Stomach smooth muscle (tissue), 2 donors: Measurements from ENCODE around the gene SCRN1.
A peak's percentile ranks its signal among the peaks of the same experiment; 100 is the strongest.

ENCODE experiments used
- H3K27ac ChIP-seq: one replicate; pipeline ENCODE4 v1.7.0; 2013; ENCODE audit warnings: mild to moderate bottlenecking, low read length, inconsistent platforms
- H3K27me3 ChIP-seq, 2 donors: one replicate each; pipeline ENCODE4 v1.7.0; 2013; ENCODE audit warnings: low read length in 2 of 2; ENCODE audit not compliant: insufficient read depth in 2 of 2, control insufficient read depth in 1 of 2
- H3K36me3 ChIP-seq, 2 donors: one replicate each; pipeline ENCODE4 v1.7.0; 2013; ENCODE audit warnings: low read length in 2 of 2; ENCODE audit not compliant: control insufficient read depth in 2 of 2, insufficient read depth in 2 of 2
- H3K4me1 ChIP-seq: one replicate; pipeline ENCODE4 v1.7.0; 2013; ENCODE audit warnings: low read length; ENCODE audit not compliant: control insufficient read depth, insufficient read depth
- H3K4me3 ChIP-seq, 2 donors: one replicate each; pipeline ENCODE4 v1.7.0; 2013; ENCODE audit warnings: low read length in 2 of 2
- H3K9ac ChIP-seq, 2 donors: one replicate each; pipeline ENCODE4 v1.7.0; 2013; ENCODE audit warnings: low read length in 2 of 2, mild to moderate bottlenecking in 1 of 2
- H3K9me3 ChIP-seq, 2 donors: one replicate each; pipeline ENCODE4 v1.7.0; 2013; ENCODE audit warnings: low read length in 2 of 2; ENCODE audit not compliant: control insufficient read depth in 2 of 2
- donor health status: healthy.
- donor health status: Pancreatic carcinoma.

SCRN1 gene

DNA sequence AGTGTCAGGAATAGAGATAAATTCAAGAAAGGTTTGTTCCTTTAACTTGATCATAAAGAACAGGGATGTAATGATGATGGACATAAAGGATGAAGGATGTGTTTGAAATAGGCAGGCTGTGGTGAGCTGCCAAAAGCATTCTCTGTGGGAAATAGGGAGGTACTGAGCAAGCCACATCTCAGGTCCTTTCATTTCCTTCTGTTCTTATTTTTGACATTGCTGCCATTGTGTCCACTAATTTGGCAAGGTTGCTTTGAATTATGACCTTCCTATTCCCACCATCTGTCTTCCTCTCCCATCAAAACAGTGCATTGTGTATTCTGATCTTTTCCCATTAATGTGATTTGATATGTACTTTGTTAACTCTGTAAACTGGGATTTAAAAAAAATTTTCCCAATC, 9.4 kb downstream of the SCRN1 start:
- peaks cover 8% of the 10 kb centered on the region for H3K4me1 ChIP-seq
- H3K9ac ChIP-seq: no peak overlapping the region
- H3K27ac ChIP-seq: no peak overlapping the region
- H3K36me3 ChIP-seq: no peaks in the 10 kb centered on the region
- H3K9me3 ChIP-seq: no peaks in the 10 kb centered on the region
- H3K4me3 ChIP-seq: no peak overlapping the region
- H3K27me3 ChIP-seq: no peaks in the 10 kb centered on the region

- no peaks in the 10 kb centered on the region for H3K9me3 ChIP-seq
- H3K27ac ChIP-seq: no peak overlapping the region
- H3K36me3 ChIP-seq: no peaks in the 10 kb centered on the region
- no peak overlapping the region for H3K4me3 ChIP-seq
- H3K4me1 ChIP-seq: peaks cover 8% of the 10 kb centered on the region
- no peak overlapping the region for H3K9ac ChIP-seq
- H3K27me3 ChIP-seq: no peaks in the 10 kb centered on the region
These were observed 11.5 kb downstream of the SCRN1 start for GRCh38 chr7:29977886-29978651.

DNA sequence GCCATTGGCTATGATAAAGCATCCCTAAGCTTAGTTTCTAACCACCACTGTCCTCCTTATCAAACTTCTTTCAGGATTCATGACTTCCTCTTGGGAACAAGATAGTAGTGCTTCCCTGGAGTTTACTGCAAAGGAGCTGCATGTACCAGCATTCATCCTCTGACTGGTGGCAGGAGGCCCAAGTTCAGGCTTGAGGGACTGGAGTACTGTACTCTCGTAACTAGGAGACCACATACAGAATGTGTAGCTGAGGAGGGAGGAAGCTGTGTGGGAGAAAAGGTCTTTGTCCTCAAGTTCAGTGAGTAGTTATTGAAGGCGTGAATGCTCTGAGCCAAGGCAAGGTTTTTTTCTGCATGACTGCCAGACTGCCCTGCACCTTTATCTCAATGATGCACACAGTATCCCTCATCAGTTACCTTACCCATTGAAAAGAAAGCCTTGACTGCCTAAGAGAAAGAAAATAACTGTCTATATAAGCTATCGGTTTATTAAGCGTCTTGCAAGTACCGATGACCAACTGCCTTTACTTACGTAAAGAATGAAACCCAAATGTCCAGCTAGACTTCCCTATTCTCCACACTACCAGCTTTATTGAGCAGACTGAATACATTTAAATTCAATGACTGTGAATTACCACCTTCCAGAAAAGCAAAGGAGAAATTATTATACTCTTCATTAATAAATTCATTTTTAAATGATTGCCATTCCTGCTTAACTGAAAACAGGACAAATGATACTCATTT, 12.8 kb downstream of the SCRN1 start:
- H3K27ac ChIP-seq: peak overlapping the region; percentile 46
- H3K9ac ChIP-seq: peak overlapping the region in 1 of 2 donors; percentile 13
- H3K36me3 ChIP-seq: no peaks in the 10 kb centered on the region
- no peaks in the 10 kb centered on the region for H3K9me3 ChIP-seq
- no peaks in the 10 kb centered on the region for H3K27me3 ChIP-seq
- peaks cover 8% of the 10 kb centered on the region for H3K4me1 ChIP-seq
- H3K4me3 ChIP-seq: peak overlapping the region; percentile 28 to 36

- Histone ChIP-seq H3K9ac (peak overlapping the region in 1 of 2 donors; percentile 13), H3K27me3 (no peaks in the 10 kb centered on the region), H3K36me3 (no peaks in the 10 kb centered on the region), H3K9me3 (no peaks in the 10 kb centered on the region), H3K4me1 (peaks cover 8% of the 10 kb centered on the region), H3K4me3 (peak overlapping the region in 1 of 2 donors; percentile 36), H3K27ac (peak overlapping the region; percentile 46)
These were observed 13.3 kb downstream of the SCRN1 start for GRCh38 chr7:29976266-29976665.

GRCh38 chr7:29975561-29975960, 14.0 kb downstream of the SCRN1 start:
- Histone ChIP-seq H3K9me3 (no peaks in the 10 kb centered on the region), H3K4me1 (peaks cover 8% of the 10 kb centered on the region), H3K27ac (no peak overlapping the region), H3K27me3 (no peaks in the 10 kb centered on the region), H3K36me3 (no peaks in the 10 kb centered on the region), H3K9ac (no peak overlapping the region), H3K4me3 (no peak overlapping the region)

DNA sequence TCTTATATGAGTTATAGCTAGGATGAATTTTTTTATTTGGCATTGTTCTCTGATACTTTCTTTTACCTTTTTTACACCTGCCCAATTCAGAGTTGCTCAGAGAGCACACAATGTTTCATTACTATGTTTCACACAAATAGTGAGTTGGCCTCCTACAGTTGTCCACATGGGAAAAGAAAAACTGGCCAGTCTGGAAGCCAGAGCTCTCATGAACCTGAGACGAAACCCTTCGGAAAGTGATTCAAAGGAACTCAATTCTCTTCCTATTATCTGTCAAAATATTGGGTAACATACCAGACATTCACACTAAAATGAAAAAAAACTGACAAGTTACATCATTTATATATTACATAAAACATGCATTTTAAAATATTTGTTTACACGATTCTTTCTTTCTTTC, 15.3 kb downstream of the SCRN1 start:
- Histone ChIP-seq H3K9me3 (no peaks in the 10 kb centered on the region), H3K27me3 (no peaks in the 10 kb centered on the region), H3K36me3 (no peaks in the 10 kb centered on the region), H3K4me3 (no peak overlapping the region), H3K4me1 (peaks cover 8% of the 10 kb centered on the region), H3K9ac (no peak overlapping the region), H3K27ac (no peak overlapping the region)

DNA sequence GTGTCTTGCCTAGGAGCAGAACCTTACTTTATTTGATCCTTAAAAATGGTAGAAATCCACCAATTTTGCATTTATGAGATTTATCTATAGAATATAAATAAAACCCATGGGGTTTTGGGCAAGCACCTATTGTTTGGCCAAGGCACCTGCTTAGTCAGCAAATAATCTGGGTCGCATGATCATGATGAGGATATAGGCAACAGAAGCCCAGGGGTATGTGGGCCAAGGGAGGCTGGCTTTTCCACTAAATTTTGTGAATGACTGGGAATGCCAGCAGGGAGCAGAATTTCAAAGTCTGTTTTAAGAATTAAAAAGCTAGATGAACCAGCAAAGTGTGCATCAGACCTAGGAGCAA, 17.3 kb downstream of the SCRN1 start:
- H3K27ac ChIP-seq: no peak overlapping the region
- peaks cover 11% of the 10 kb centered on the region for H3K4me1 ChIP-seq
- no peaks in the 10 kb centered on the region for H3K9me3 ChIP-seq
- no peak overlapping the region for H3K4me3 ChIP-seq
- peaks cover 0 to 2% of the 10 kb centered on the region in 2 donors for H3K36me3 ChIP-seq
- H3K9ac ChIP-seq: no peak overlapping the region
- H3K27me3 ChIP-seq: no peaks in the 10 kb centered on the region

DNA sequence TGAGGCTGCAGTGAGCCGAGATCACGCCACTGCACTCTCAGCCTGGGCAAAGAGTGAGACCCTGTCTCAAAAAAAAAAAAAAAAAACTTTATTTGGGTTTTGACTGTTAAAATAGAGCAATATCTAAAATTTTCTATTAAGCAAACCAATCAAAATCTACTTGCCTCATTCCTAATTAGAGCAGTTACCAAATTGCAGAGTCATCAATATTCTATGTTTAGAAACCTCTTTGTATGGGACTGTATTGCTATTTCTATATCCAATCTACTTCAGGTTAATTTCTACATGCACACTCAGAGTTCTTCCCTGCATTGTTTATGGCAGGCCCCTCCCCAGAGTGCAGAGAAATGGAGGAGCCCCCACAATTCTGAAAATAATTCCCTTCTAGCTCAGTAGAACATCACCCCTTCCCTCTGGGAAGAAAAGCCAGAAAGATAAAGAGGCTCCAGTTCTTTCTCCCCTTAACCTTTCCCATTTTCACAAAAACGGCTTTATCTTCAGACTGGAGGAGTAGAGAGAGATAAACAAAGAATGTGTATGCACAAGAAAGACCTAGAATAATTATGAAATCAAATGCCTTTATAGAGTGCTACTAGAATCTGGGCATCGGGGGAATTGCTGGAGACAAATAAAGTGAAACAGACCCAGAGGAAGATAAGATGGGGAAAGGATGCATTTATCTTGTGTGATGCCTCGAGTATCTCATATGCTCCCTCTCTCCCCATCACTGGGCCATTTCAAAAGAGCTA, 17.9 kb downstream of the SCRN1 start:
- Histone ChIP-seq H3K9me3 (no peaks in the 10 kb centered on the region), H3K9ac (no peak overlapping the region), H3K36me3 (peaks cover 0 to 2% of the 10 kb centered on the region in 2 donors), H3K4me1 (peaks cover 8% of the 10 kb centered on the region), H3K27me3 (no peaks in the 10 kb centered on the region), H3K4me3 (no peak overlapping the region), H3K27ac (no peak overlapping the region)

DNA sequence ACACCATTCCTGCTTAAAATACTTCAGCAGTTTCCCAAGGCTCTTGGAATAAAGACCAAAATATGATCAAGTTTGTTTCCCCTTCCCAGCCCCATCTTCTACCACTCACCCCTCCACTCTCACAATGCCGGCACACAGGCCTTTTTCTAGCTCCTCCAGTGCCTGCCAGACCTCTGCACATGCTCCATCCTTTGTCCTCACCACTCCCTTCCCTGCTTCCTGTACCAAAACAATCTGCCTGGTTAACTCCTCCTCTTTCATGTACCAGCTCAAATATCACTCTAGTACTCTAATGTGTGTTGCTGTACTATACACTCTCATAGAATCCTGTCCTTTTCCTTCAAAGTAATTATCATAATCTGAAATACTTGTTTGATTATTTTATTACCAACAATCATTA, 19.4 kb downstream of the SCRN1 start:
- H3K4me3 ChIP-seq: no peak overlapping the region
- H3K27ac ChIP-seq: no peak overlapping the region
- H3K4me1 ChIP-seq: peaks cover 2% of the 10 kb centered on the region

GRCh38 chr7:29969738-29970137, 19.9 kb downstream of the SCRN1 start:
- H3K36me3 ChIP-seq: peaks cover 2 to 4% of the 10 kb centered on the region in 2 donors
- peaks cover 2% of the 10 kb centered on the region for H3K4me1 ChIP-seq
- H3K9ac ChIP-seq: no peak overlapping the region

More for the DNA sequence above, 19.4 kb downstream of the SCRN1 start:
- H3K36me3 ChIP-seq: peaks cover 2 to 4% of the 10 kb centered on the region in 2 donors
- no peaks in the 10 kb centered on the region for H3K9me3 ChIP-seq
- H3K9ac ChIP-seq: no peak overlapping the region
- H3K27me3 ChIP-seq: no peaks in the 10 kb centered on the region

More at GRCh38 chr7:29969738-29970137, 19.9 kb downstream of the SCRN1 start:
- no peaks in the 10 kb centered on the region for H3K9me3 ChIP-seq
- no peak overlapping the region for H3K27ac ChIP-seq
- no peak overlapping the region for H3K4me3 ChIP-seq
- H3K27me3 ChIP-seq: no peaks in the 10 kb centered on the region
